Measurements from ENCODE around the gene HOXD10.

DNA sequence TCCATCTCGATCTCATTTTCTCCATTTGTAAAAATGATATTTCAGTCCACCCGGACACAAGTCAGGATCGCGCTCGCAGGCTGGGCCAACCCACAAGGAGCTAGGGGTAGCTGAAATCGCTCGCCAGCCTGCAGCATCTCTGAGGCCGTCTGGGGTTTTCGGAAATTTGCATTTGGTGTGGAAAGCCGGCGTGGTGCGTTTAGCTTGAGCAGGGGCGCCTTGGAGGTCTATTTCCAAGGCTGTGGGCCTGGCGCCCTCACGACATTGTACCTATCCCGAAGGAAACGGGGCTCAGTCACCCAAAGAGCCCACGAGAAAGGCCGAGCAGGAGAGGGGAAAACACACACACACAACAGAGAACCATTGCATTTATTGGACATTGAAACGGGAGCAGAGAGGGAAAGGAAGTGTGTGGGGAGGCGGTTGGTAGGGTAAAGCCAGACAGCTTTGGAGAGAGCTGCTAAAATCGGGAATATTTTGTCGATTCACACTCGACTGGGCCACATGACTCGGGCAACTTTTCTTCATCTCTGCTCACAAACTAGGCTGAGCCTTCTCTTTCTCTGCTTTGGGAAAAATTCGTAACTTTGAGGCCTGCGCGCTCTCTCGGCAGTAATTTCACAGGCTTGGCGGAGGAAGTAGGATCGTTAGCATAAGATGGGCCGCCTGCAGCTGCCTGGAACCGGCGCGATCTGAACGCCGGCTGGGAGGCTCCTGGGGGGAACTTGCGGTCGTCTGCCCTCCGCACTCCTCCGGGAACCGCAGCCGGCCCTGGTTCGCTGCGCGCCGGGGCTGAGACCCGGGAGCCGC lies 11.8 kb downstream of the HOXD10 start:
- TF ChIP-seq POLR2A (IDR thresholded peaks at IDR 0.05) (no peak), EP300 (IDR thresholded peaks at IDR 0.05) (no peak), POLR2AphosphoS5 (IDR thresholded peaks at IDR 0.05) (no peak)
- TF ChIP-seq, protein P1, sequence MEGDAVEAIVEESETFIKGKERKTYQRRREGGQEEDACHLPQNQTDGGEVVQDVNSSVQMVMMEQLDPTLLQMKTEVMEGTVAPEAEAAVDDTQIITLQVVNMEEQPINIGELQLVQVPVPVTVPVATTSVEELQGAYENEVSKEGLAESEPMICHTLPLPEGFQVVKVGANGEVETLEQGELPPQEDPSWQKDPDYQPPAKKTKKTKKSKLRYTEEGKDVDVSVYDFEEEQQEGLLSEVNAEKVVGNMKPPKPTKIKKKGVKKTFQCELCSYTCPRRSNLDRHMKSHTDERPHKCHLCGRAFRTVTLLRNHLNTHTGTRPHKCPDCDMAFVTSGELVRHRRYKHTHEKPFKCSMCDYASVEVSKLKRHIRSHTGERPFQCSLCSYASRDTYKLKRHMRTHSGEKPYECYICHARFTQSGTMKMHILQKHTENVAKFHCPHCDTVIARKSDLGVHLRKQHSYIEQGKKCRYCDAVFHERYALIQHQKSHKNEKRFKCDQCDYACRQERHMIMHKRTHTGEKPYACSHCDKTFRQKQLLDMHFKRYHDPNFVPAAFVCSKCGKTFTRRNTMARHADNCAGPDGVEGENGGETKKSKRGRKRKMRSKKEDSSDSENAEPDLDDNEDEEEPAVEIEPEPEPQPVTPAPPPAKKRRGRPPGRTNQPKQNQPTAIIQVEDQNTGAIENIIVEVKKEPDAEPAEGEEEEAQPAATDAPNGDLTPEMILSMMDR (IDR thresholded peaks at IDR 0.05), result no peak
